ENCODE measurements around the gene DNPEP. TPM values are rescaled to one million over a fixed set of nuclear protein-coding genes. Genes with fewer than 3 reads are reported as not detected.

DNPEP gene
- 64.0 and 76.8 TPM in 2 replicates for total RNA-seq

GRCh38 chr2:219387306-219388120, at the start of gene DNPEP:
Gene DNPEP (minus strand): TSS chr2:219387912. CDS start chr2:219387794, 118 bp downstream.

GRCh38 chr2:219434718-219435525, 47.2 kb upstream of the DNPEP start, which contains the start of gene SPEG:
Gene SPEG (plus strand): TSS chr2:219434843. CDS start chr2:219434978, 135 bp downstream.

GRCh38 chr2:219418155-219419011, 30.7 kb upstream of the DNPEP start, which contains the start of gene DES:
Gene DES (plus strand): TSS chr2:219418377. CDS start chr2:219418463, 86 bp downstream.

GRCh38 chr2:219332542-219332941, 55.2 kb downstream of the DNPEP start, which contains the start of gene RESP18:
Gene RESP18 (minus strand): TSS chr2:219332744.

Small RNA genes lying within 50 kb of the gene (small RNA-seq; reads per million reads assigned to genes)
- gene AC053503.3 (ENCODE audit: low replicate concordance): not detected

Other genes with a start within 250 kb of the DNPEP start
- gene NHEJ1, start 227.1 kb downstream of the DNPEP start, total RNA-seq: 18.6 and 18.9 TPM in 2 replicates
- 0.57 and 1.1 TPM in 2 replicates for gene SLC23A3, start 217.9 kb downstream of the DNPEP start, total RNA-seq
- gene CNPPD1, start 211.0 kb downstream of the DNPEP start, total RNA-seq: 20.9 and 36.8 TPM in 2 replicates
- gene RETREG2, start 209.6 kb downstream of the DNPEP start, total RNA-seq: 74.7 and 81.0 TPM in 2 replicates
- 20.8 and 32.2 TPM in 2 replicates for gene ZFAND2B, start 181.1 kb downstream of the DNPEP start, total RNA-seq
- gene ABCB6, start 169.0 kb downstream of the DNPEP start, total RNA-seq: 22.3 and 24.8 TPM in 2 replicates
- 56.9 and 74.0 TPM in 2 replicates for gene ATG9A, start 158.3 kb downstream of the DNPEP start, total RNA-seq
- gene ANKZF1, start 158.1 kb downstream of the DNPEP start, total RNA-seq: 19.2 and 23.9 TPM in 2 replicates
- 15.2 and 23.4 TPM in 2 replicates for gene GLB1L, start 142.5 kb downstream of the DNPEP start, total RNA-seq
- 37.4 and 59.1 TPM in 2 replicates for gene STK16, start 142.4 kb downstream of the DNPEP start, total RNA-seq
- not detected in 2 replicates for gene TUBA4B, start 134.7 kb downstream of the DNPEP start, total RNA-seq
- gene TUBA4A, start 134.0 kb downstream of the DNPEP start, total RNA-seq: 7.0 and 31.6 TPM in 2 replicates
- 27.8 and 39.0 TPM in 2 replicates for gene DNAJB2, start 108.5 kb downstream of the DNPEP start, total RNA-seq
- 0.88 and 7.9 TPM in 2 replicates for gene PTPRN, start 78.5 kb downstream of the DNPEP start, total RNA-seq
- gene RESP18, start 55.2 kb downstream of the DNPEP start, total RNA-seq: not detected in 2 replicates
- 0.29 and 7.2 TPM in 2 replicates for gene DES, start 30.5 kb upstream of the DNPEP start, total RNA-seq
- 9.9 and 21.7 TPM in 2 replicates for gene SPEG, start 46.9 kb upstream of the DNPEP start, total RNA-seq
- 70.0 and 100 TPM in 2 replicates for gene GMPPA, start 111.0 kb upstream of the DNPEP start, total RNA-seq
- under 0.01 TPM in 1 of 2 replicates, not detected in the other for gene ASIC4, start 126.6 kb upstream of the DNPEP start, total RNA-seq
- 193 and 332 TPM in 2 replicates for gene CHPF, start 155.9 kb upstream of the DNPEP start, total RNA-seq
- gene TMEM198, start 156.1 kb upstream of the DNPEP start, total RNA-seq: 1.1 and 6.8 TPM in 2 replicates
- 45.7 and 55.1 TPM in 2 replicates for gene OBSL1, start 183.6 kb upstream of the DNPEP start, total RNA-seq
- gene INHA, start 184.4 kb upstream of the DNPEP start, total RNA-seq: 0.22 TPM in 1 of 2 replicates, not detected in the other
- 17.5 and 21.0 TPM in 2 replicates for gene STK11IP, start 209.9 kb upstream of the DNPEP start, total RNA-seq
- 2.6 and 4.4 TPM in 2 replicates for gene SLC4A3, start 239.7 kb upstream of the DNPEP start, total RNA-seq